ENCODE results near the gene FRMD5. TPM values are rescaled to one million over a fixed set of nuclear protein-coding genes. Genes with fewer than 3 reads are reported as not detected.

Gene FRMD5
- 27.9 TPM for total RNA-seq

GRCh38 chr15:44195151-44195740, at the start of gene FRMD5:
TSS of gene FRMD5 (minus strand) at chr15:44195271.

DNA sequence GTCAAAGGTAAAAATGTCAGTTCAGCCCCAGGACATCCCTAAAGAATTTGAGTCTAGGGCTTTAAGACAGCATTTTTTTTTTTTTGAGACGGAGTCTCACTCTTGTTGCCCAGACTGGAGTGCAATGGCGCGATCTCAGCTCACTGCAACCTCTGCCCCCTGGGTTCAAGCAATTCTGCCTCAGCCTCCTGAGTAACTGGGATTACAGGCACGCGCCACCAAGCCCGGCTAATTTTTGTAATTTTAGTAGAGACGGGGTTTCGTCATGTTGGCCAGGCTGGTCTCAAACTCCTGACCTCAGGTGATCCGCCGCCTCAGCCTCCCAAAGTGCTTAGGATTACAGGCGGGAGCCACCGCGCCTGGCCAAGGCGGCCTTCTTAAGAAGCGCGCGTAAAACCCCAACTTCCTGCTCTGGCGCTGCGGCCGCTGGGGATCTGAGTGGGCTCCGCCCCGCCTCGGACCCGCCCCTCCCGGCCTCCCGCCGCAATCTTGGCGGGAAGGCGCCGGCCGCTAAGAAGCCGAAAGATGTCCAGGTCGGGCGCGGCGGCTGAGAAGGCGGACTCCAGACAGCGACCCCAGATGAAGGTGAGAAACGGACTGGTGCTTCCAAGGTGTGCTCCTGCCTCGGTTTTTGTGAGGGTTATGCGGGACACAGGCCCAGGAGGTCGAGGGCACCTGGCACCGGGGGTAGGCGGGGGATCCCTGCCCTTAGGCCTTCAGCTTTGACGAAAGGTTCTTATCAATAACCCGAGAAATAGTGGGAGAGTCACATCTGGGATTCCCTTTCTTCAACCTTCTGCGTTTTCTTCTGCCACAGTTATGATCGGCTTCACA, 368.3 kb downstream of the FRMD5 start, which contains the start of gene WDR76:
TSS of gene WDR76 (plus strand) at position 495 of the 834 bp plus-strand sequence. CDS start at position 526, 31 bp downstream.

GRCh38 chr15:43824302-43825246, 370.5 kb downstream of the FRMD5 start, which contains the start of gene MFAP1:
TSS of gene MFAP1 (minus strand) at chr15:43824690. CDS start at chr15:43824569, 121 bp downstream.

Small RNA genes lying within 50 kb of the gene (small RNA-seq; reads per million reads assigned to genes)
- not detected for gene RF00019

Other genes with a start within 250 kb of the FRMD5 start
- gene GOLM2, start 93.4 kb upstream of the FRMD5 start, total RNA-seq = 222 TPM
- gene CTDSPL2, start 232.4 kb upstream of the FRMD5 start, total RNA-seq = 92.5 TPM